ENCODE measurements around the gene ASTN2. TPM values are rescaled to one million over a fixed set of nuclear protein-coding genes. Genes with fewer than 3 reads are reported as not detected.

The ASTN2 gene
- polyA plus RNA-seq, 1 experiment, result 6.6 TPM

DNA sequence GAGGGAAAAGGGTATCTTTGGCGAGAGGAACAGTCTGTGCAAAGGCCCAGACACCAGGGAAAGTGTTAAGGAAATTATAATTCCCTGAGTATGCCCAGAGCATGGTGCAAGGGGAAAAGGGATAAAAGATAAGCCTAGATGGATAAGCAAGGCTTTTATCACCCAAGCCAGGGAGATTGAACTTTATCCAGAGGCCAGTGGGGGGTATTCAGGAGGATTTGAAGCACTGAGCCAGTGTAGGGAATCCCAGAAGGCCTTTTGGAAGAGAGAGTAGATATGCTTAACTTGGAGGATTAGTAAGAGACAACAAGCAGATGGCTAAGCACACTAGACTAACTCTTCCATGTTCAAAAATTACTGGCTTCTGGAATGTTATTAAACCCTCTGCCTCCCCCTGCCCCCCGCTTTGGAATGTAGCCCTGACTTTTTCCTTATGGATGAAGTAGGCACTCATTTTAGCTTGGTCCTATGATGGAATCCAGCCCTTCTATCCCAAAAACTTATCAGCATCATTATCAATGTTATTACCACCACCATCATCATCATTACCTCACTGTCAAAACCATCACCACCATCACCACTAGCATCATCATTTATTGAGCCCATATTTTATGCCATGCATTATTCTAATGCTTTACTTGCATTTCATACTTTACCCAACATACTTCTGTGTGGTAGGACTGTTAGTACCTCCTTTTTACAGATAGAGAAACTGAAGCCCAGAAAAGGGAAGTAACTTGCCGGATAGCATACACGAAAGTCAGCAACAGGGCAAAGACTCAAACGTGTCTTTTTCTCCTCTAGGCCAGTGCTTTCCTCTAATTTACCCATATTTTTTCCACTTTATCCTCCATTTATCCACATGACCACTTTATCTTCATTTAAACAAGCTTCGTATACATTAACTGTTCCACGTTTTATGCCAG, 1024.3 kb downstream of the ASTN2 start:
- Histone ChIP-seq H3K9me3 (ENCODE audit: control insufficient read depth, insufficient read depth, low read length) (no peaks in the 10 kb centered on the region), H3K27ac (ENCODE audit: low read depth, low read length) (no peak overlapping the region), H3K27me3 (ENCODE audit: control insufficient read depth, insufficient read depth, low read length) (no peaks in the 10 kb centered on the region), H3K4me3 (ENCODE audit: low read depth, low read length) (no peak overlapping the region)
- TF ChIP-seq, protein P1, sequence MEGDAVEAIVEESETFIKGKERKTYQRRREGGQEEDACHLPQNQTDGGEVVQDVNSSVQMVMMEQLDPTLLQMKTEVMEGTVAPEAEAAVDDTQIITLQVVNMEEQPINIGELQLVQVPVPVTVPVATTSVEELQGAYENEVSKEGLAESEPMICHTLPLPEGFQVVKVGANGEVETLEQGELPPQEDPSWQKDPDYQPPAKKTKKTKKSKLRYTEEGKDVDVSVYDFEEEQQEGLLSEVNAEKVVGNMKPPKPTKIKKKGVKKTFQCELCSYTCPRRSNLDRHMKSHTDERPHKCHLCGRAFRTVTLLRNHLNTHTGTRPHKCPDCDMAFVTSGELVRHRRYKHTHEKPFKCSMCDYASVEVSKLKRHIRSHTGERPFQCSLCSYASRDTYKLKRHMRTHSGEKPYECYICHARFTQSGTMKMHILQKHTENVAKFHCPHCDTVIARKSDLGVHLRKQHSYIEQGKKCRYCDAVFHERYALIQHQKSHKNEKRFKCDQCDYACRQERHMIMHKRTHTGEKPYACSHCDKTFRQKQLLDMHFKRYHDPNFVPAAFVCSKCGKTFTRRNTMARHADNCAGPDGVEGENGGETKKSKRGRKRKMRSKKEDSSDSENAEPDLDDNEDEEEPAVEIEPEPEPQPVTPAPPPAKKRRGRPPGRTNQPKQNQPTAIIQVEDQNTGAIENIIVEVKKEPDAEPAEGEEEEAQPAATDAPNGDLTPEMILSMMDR (IDR thresholded peaks at IDR 0.05; ENCODE audit: low read depth, low read length), result no peak
- CTCF ChIA-PET, result no interaction called here
- no peak for DNase-seq (ENCODE audit: low read depth, low spot score)
- POLR2A ChIA-PET, result interaction anchor here (0.7 kb wide), 1 partner anchor 181 kb away, joined by 4 read pairs; no protein-coding TSS in a partner anchor

DNA sequence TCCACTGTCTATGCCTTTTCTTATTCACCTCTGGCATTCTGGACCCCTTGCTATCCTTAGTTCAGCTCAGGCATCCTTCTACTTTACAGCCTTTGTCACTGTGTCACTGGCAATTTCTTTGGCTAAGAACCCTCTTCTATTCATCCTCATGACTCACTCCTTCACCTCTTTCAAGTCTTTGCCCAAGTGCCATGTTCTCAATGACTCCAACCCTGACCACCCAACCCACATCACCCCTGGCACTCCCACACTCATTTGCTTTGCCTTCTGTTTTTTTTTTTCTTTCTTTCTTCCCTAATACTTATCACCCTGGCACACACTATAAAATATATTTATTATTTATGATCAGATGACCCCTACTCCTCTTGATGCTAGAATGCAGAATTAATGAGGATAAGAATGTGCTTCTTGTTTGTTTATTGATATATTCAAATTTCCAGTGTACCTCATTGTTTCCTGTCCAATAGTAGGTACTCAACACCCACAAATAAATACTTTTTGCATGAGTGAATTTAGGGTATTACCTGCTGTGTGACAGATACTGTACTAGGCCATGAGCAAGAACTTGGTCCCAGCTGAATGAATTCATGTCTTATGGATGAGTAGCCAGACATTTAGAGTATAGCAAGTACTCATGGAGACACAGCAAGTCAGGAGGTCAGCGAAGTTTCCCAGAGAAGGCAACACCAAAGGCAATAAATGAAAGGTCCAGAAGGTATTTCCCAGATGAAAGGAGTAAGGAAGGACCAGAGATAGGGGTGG, 1025.1 kb downstream of the ASTN2 start:
- no peaks in the 10 kb centered on the region for H3K9me3 ChIP-seq (ENCODE audit: control insufficient read depth, insufficient read depth, low read length)
- H3K4me3 ChIP-seq (ENCODE audit: low read depth, low read length), result no peak overlapping the region
- H3K27ac ChIP-seq (ENCODE audit: low read depth, low read length), result no peak overlapping the region
- DNase-seq (ENCODE audit: low read depth, low spot score), result no peak
- TF ChIP-seq, protein P1 (IDR thresholded peaks at IDR 0.05; ENCODE audit: low read depth, low read length), result no peak
- no peaks in the 10 kb centered on the region for H3K27me3 ChIP-seq (ENCODE audit: control insufficient read depth, insufficient read depth, low read length)
- CTCF ChIA-PET, result interaction anchor here (0.6 kb wide), 1 partner anchor 81 kb away, joined by 4 read pairs; no protein-coding TSS in a partner anchor
- POLR2A ChIA-PET, result no interaction called here

DNA sequence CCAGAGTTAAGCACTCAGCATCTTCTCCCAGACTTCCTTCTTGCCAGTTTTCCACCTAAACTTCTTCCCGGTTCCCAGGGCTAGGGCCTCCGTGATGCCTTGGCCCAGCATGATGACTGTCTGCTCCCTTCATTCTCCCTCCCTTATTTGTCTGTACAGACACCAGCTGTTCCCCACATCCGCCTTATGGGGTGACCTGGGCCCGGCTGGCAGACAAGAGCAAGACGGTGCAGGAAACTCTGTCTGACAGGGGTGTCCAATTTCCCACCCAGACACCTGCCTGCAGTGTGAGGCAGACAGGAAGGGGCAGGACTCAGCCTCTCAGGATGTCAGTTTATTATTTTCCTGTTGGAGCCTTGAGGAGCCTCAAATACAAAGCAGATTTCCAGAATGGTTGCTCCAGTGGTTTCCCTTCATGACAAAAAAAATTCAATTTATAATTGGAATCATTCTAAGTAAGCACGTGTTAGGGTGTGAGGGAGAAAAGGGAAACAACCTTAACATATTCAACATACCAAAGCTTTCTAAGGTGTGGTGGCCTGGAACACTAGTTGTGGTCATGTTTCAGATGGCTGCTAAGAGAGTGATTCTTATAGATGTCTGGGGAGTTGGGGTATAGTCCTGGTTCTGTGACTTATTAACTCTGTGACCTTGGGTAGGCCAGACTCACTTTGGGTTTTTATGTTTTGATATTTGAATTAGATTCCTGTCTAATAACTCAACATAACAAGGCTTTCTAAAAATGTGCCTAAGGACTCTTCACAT, 1026.7 kb downstream of the ASTN2 start:
- no peak overlapping the region for H3K4me3 ChIP-seq (ENCODE audit: low read depth, low read length)
- H3K27me3 ChIP-seq (ENCODE audit: control insufficient read depth, insufficient read depth, low read length), result no peaks in the 10 kb centered on the region
- TF ChIP-seq, protein P1 (IDR thresholded peaks at IDR 0.05; ENCODE audit: low read depth, low read length), result no peak
- no peak for DNase-seq (ENCODE audit: low read depth, low spot score)
- ChIA-PET CTCF (interaction anchor here (1.9 kb wide), 1 partner anchor 184 kb away, joined by 4 read pairs; no protein-coding TSS in a partner anchor), POLR2A (no interaction called here)
- H3K27ac ChIP-seq (ENCODE audit: low read depth, low read length), result no peak overlapping the region
- no peaks in the 10 kb centered on the region for H3K9me3 ChIP-seq (ENCODE audit: control insufficient read depth, insufficient read depth, low read length)

DNA sequence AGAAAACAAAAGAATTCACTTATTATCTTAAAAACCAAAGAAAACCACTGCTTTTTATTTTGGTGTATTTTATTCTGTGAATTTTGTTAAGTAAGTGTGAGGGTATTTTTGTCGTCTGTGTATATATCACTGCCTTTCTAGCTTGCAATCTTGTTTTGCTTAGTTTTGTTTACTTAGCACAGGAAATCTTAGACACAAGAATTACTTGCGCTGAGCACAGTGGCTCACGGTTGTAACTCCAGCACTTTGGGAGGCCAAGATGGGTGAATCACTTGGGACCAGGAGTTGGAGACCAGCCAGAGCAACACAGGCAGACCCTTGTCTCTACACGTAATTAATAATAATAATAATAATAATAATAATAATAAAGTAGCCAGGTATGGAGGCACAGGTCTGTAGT, 1030.9 kb downstream of the ASTN2 start:
- no peak overlapping the region for H3K27ac ChIP-seq (ENCODE audit: low read depth, low read length)
- H3K9me3 ChIP-seq (ENCODE audit: control insufficient read depth, insufficient read depth, low read length), result no peaks in the 10 kb centered on the region
- TF ChIP-seq, protein P1 (IDR thresholded peaks at IDR 0.05; ENCODE audit: low read depth, low read length), result no peak
- no peak overlapping the region for H3K4me3 ChIP-seq (ENCODE audit: low read depth, low read length)
- peak; percentile 27 for DNase-seq (ENCODE audit: low read depth, low spot score)
- ChIA-PET POLR2A (no interaction called here), CTCF (interaction anchor here (0.8 to 1.3 kb wide), 3 partner anchors 188 to 790 kb away, joined by 3 to 4 read pairs (median 4); no protein-coding TSS in a partner anchor)
- no peaks in the 10 kb centered on the region for H3K27me3 ChIP-seq (ENCODE audit: control insufficient read depth, insufficient read depth, low read length)

All from AG04450 (cell line).